Naive thymus-derived CD4-positive, alpha-beta T cell (primary cell): ENCODE results near the gene CLEC18C. TPM values are rescaled to one million over a fixed set of nuclear protein-coding genes. Genes with fewer than 3 reads are reported as not detected.
"Not testable (repeated sequence)": the region's sequence is repeated elsewhere in the genome, so short reads cannot be mapped to it uniquely, and the experiment has no call there.

Experiments used
- ATAC-seq: fragments of 150-1000 bp; cut with Tn5 transposase; 2 replicates; pipeline ENCODE4 v1.10.0; 2021; ENCODE audit warnings: mild to moderate bottlenecking, moderate library complexity
- CTCF ChIA-PET: fragments of 350-600 bp; sonication (Branson Sonifier 250); formaldehyde crosslinking; loops from one replicate; lab custom pipeline; 2021; ENCODE audit warnings: antibody characterized with exemption; lab: Charles Lee
- POLR2A ChIA-PET: fragments of 350-600 bp; sonication (Branson Sonifier 250); formaldehyde crosslinking; loops from one replicate; lab custom pipeline; 2021; ENCODE audit warnings: antibody characterized with exemption, inconsistent platforms; lab: Charles Lee
- DNase-seq, 9 donors: peaks; one replicate each; pipeline versions ENCODE4 v3.0.0 to v3.0.0-alpha.2; 2020 to 2022; ENCODE audit warnings: mixed read lengths in 1 of 9
- H3K27ac ChIP-seq: one replicate; pipeline ENCODE4 v1.7.0; 2013; ENCODE audit warnings: mild to moderate bottlenecking, low read depth, low read length, moderate library complexity
- H3K27me3 ChIP-seq, 2 donors: one replicate each; pipeline ENCODE4 v1.7.0; 2013; ENCODE audit warnings: low read length in 2 of 2, mild to moderate bottlenecking in 2 of 2, moderate library complexity in 2 of 2; ENCODE audit not compliant: control insufficient read depth in 2 of 2, insufficient read depth in 2 of 2
- H3K36me3 ChIP-seq, 3 experiments: 1 replicate in 2 of 3; 2 replicates in 1 of 3; pipeline ENCODE4 v1.7.0; 2013; ENCODE audit warnings: low read length in 3 of 3, mild to moderate bottlenecking in 3 of 3, moderate library complexity in 1 of 3; ENCODE audit not compliant: insufficient read depth in 3 of 3, control insufficient read depth in 2 of 3
- H3K4me1 ChIP-seq, 2 donors: one replicate each; pipeline ENCODE4 v1.7.0; 2013; ENCODE audit warnings: low read length in 2 of 2, mild to moderate bottlenecking in 2 of 2, moderate library complexity in 1 of 2; ENCODE audit not compliant: control insufficient read depth in 2 of 2, insufficient read depth in 2 of 2
- H3K4me3 ChIP-seq: 2 replicates; pipeline ENCODE4 v1.7.0; 2013; ENCODE audit warnings: mild to moderate bottlenecking, low read length
- H3K9me3 ChIP-seq, 3 experiments: 1 replicate in 2 of 3; 2 replicates in 1 of 3; pipeline ENCODE4 v1.7.0; 2013; ENCODE audit warnings: low read length in 3 of 3; ENCODE audit not compliant: control insufficient read depth in 2 of 3
- H3K27ac Mint-ChIP-seq, 9 donors: one replicate each; pipeline ENCODE4 v1.8.0; 2020 to 2022; ENCODE audit warnings: mixed read lengths in 9 of 9, mild to moderate bottlenecking in 8 of 9, moderate library complexity in 5 of 9, inconsistent platforms in 2 of 9
- H3K27me3 Mint-ChIP-seq, 5 donors: one replicate each; pipeline ENCODE4 v1.8.0; 2021 to 2022; ENCODE audit warnings: mixed read lengths in 5 of 5, mild to moderate bottlenecking in 1 of 5
- H3K36me3 Mint-ChIP-seq, 5 donors: one replicate each; pipeline ENCODE4 v1.8.0; 2020 to 2022; ENCODE audit warnings: mixed read lengths in 5 of 5, mild to moderate bottlenecking in 3 of 5, inconsistent platforms in 1 of 5
- H3K4me1 Mint-ChIP-seq, 7 donors: one replicate each; pipeline ENCODE4 v1.8.0; 2020 to 2022; ENCODE audit warnings: mixed read lengths in 7 of 7, mild to moderate bottlenecking in 3 of 7, inconsistent platforms in 1 of 7
- H3K4me3 Mint-ChIP-seq, 10 donors: one replicate each; pipeline ENCODE4 v1.8.0; 2020 to 2022; ENCODE audit warnings: mild to moderate bottlenecking in 10 of 10, mixed read lengths in 10 of 10, moderate library complexity in 6 of 10, inconsistent platforms in 2 of 10
- H3K9me3 Mint-ChIP-seq, 11 donors: one replicate each; pipeline ENCODE4 v1.8.0; 2020 to 2022; ENCODE audit warnings: mixed read lengths in 11 of 11, mild to moderate bottlenecking in 4 of 11, inconsistent platforms in 1 of 11, moderate library complexity in 1 of 11
- intact Hi-C, 2 donors: fragments of 100-400 bp; cut with micrococcal nuclease; formaldehyde crosslinking; loops; one replicate each; pipeline ENCODE4 v1.15.1; 2023
- polyA plus RNA-seq, 2 donors: library from polyadenylated mRNA; unstranded; fragments of 300-500 nt; fragmentation: Illumina TruSeq; gene quantifications; one replicate each; pipeline ENCODE4 v1.2.3, GENCODE V29; 2021
- total RNA-seq, 6 experiments: library from RNA in 5 of 6; stranded (reverse) in 5 of 6; gene quantifications; 1 replicate in 5 of 6; 2 replicates in 1 of 6; pipeline ENCODE4 v1.2.3 and lab custom pipeline; 2021 to 2026

The CLEC18C gene
- total and polyA plus RNA-seq, 7 experiments from 2014 or later: 0.89 to 2.0 (median 1.2) TPM; not detected in 3

- DNase-seq: no peak
These were observed 21.6 kb upstream of the CLEC18C start for GRCh38 chr16:70151941-70152509.

GRCh38 chr16:70152578-70153302, 20.8 kb upstream of the CLEC18C start:
- Histone ChIP-seq H3K4me3 (no peak overlapping the region), H3K9me3 (no peaks in the 10 kb centered on the region), H3K36me3 (peaks cover 17 to 93% (median 34%) of the 10 kb centered on the region in 3 experiments), H3K4me1 (no peaks in the 10 kb centered on the region), H3K27me3 (no peaks in the 10 kb centered on the region), H3K27ac (no peak overlapping the region)
- intact Hi-C loops: no loop called here
- ATAC-seq (no peak), DNase-seq (no peak)
- Mint-ChIP-seq H3K27ac (peak overlapping the region in 1 of 9 donors; percentile 70), H3K27me3 (no peaks in the 10 kb centered on the region), H3K36me3 (peaks cover 18 to 50% (median 39%) of the 10 kb centered on the region in 5 donors), H3K9me3 (no peaks in the 10 kb centered on the region), H3K4me1 (peaks cover 0 to 7% (median 0%) of the 10 kb centered on the region in 7 donors), H3K4me3 (no peak overlapping the region)
- ChIA-PET POLR2A (no interaction called here), CTCF (no interaction called here)

More at GRCh38 chr16:70151941-70152509, 21.6 kb upstream of the CLEC18C start:
- Histone ChIP-seq H3K4me1 (no peaks in the 10 kb centered on the region), H3K36me3 (peaks cover 17 to 87% (median 27%) of the 10 kb centered on the region in 3 experiments), H3K9me3 (no peaks in the 10 kb centered on the region), H3K27ac (no peak overlapping the region), H3K27me3 (no peaks in the 10 kb centered on the region), H3K4me3 (no peak overlapping the region)
- ChIA-PET CTCF (no interaction called here), POLR2A (no interaction called here)
- H3K27me3 Mint-ChIP-seq: no peaks in the 10 kb centered on the region
- H3K4me1 Mint-ChIP-seq: peaks cover 0 to 5% (median 0%) of the 10 kb centered on the region in 7 donors
- intact Hi-C loops: no loop called here
- no peaks in the 10 kb centered on the region for H3K9me3 Mint-ChIP-seq
- no peak overlapping the region for H3K4me3 Mint-ChIP-seq
- ATAC-seq: no peak
- H3K36me3 Mint-ChIP-seq: peaks cover 12 to 47% (median 37%) of the 10 kb centered on the region in 5 donors
- no peak overlapping the region for H3K27ac Mint-ChIP-seq

- CTCF ChIA-PET, DNase-seq, POLR2A ChIA-PET, H3K4me1 Mint-ChIP-seq, H3K27ac Mint-ChIP-seq, H3K4me1 ChIP-seq, H3K9me3 ChIP-seq, H3K4me3 ChIP-seq, ATAC-seq, H3K27me3 Mint-ChIP-seq, H3K4me3 Mint-ChIP-seq, intact Hi-C loops, H3K9me3 Mint-ChIP-seq, H3K27ac ChIP-seq, H3K27me3 ChIP-seq: not testable (repeated sequence)
- H3K36me3 ChIP-seq: peaks cover 17 to 98% (median 40%) of the 10 kb centered on the region in 3 experiments
- H3K36me3 Mint-ChIP-seq: peaks cover 13 to 41% (median 30%) of the 10 kb centered on the region in 5 donors
These were observed 18.9 kb upstream of the CLEC18C start for GRCh38 chr16:70154736-70155135.

GRCh38 chr16:70156207-70156978, 17.2 kb upstream of the CLEC18C start:
- CTCF ChIA-PET: no interaction called here
- Mint-ChIP-seq H3K27ac (no peak overlapping the region), H3K36me3 (peaks cover 13 to 38% (median 25%) of the 10 kb centered on the region in 5 donors), H3K4me3 (no peak overlapping the region), H3K27me3 (no peaks in the 10 kb centered on the region), H3K9me3 (no peaks in the 10 kb centered on the region), H3K4me1 (peaks cover 0 to 7% (median 0%) of the 10 kb centered on the region in 7 donors)
- Histone ChIP-seq H3K4me3 (no peak overlapping the region), H3K9me3 (no peaks in the 10 kb centered on the region), H3K36me3 (peaks cover 19 to 98% (median 40%) of the 10 kb centered on the region in 3 experiments), H3K4me1 (no peaks in the 10 kb centered on the region), H3K27ac (no peak overlapping the region), H3K27me3 (no peaks in the 10 kb centered on the region)
- ATAC-seq: no peak
- POLR2A ChIA-PET: no interaction called here
- DNase-seq: no peak
- intact Hi-C loops: no loop called here

- POLR2A ChIA-PET: interaction anchor here (0.7 kb wide), 1 partner anchor 1595 kb away, joined by 3 read pairs; no protein-coding TSS in a partner anchor
- peaks cover 12 to 98% (median 42%) of the 10 kb centered on the region in 3 experiments for H3K36me3 ChIP-seq
- Mint-ChIP-seq H3K36me3 (peaks cover 13 to 35% (median 22%) of the 10 kb centered on the region in 5 donors), H3K27me3 (no peaks in the 10 kb centered on the region), H3K27ac (peak overlapping the region in 1 of 9 donors; percentile 4), H3K4me3 (no peak overlapping the region), H3K9me3 (no peaks in the 10 kb centered on the region), H3K4me1 (peaks cover 0 to 7% (median 0%) of the 10 kb centered on the region in 7 donors)
- H3K27me3 ChIP-seq: no peaks in the 10 kb centered on the region
- DNase-seq: no peak
- H3K27ac ChIP-seq: no peak overlapping the region
- H3K9me3 ChIP-seq: no peaks in the 10 kb centered on the region
- ATAC-seq: no peak
- intact Hi-C loops: no loop called here
- CTCF ChIA-PET: no interaction called here
- no peaks in the 10 kb centered on the region for H3K4me1 ChIP-seq
- H3K4me3 ChIP-seq: no peak overlapping the region
These were observed 16.5 kb upstream of the CLEC18C start for GRCh38 chr16:70157105-70157476.

- no peaks in the 10 kb centered on the region for H3K4me1 ChIP-seq
- intact Hi-C loops: no loop called here
- no peaks in the 10 kb centered on the region for H3K27me3 ChIP-seq
- CTCF ChIA-PET: no interaction called here
- DNase-seq (no peak), ATAC-seq (no peak)
- H3K27ac ChIP-seq: no peak overlapping the region
- H3K36me3 Mint-ChIP-seq: peaks cover 12 to 29% (median 20%) of the 10 kb centered on the region in 5 donors
- POLR2A ChIA-PET: interaction anchor here (0.7 kb wide), 1 partner anchor 1595 kb away, joined by 3 read pairs; no protein-coding TSS in a partner anchor
- H3K9me3 Mint-ChIP-seq: no peaks in the 10 kb centered on the region
- no peak overlapping the region for H3K4me3 Mint-ChIP-seq
- no peaks in the 10 kb centered on the region for H3K27me3 Mint-ChIP-seq
- peaks cover 12 to 98% (median 36%) of the 10 kb centered on the region in 3 experiments for H3K36me3 ChIP-seq
- no peak overlapping the region for H3K4me3 ChIP-seq
- H3K9me3 ChIP-seq: no peaks in the 10 kb centered on the region
- H3K27ac Mint-ChIP-seq: peak overlapping the region in 2 of 9 donors; percentile 4 to 13
- H3K4me1 Mint-ChIP-seq: peaks cover 0 to 7% (median 0%) of the 10 kb centered on the region in 7 donors
These were observed 15.9 kb upstream of the CLEC18C start for GRCh38 chr16:70157477-70158260.
